H1 (cell line): ENCODE results near the gene HELZ2. TPM values are rescaled to one million over a fixed set of nuclear protein-coding genes. Genes with fewer than 3 reads are reported as not detected.
A peak's percentile ranks its signal among the peaks of the same experiment; 100 is the strongest.

ENCODE experiments used
- CTCF ChIA-PET: fragments of 300-600 bp; sonication (Branson Sonifier 250); formaldehyde crosslinking; loops from one replicate; lab custom pipeline; 2021; ENCODE audit not compliant: partially characterized antibody; lab: Charles Lee
- POLR2A ChIA-PET: fragments of 300-600 bp; sonication (Branson Sonifier 250); formaldehyde crosslinking; loops from one replicate; lab custom pipeline; 2021; ENCODE audit warnings: inconsistent platforms; ENCODE audit not compliant: partially characterized antibody; lab: Charles Lee
- DNase-seq, 2 experiments: peaks; one replicate each; pipeline versions ENCODE4 v3.0.0 to v3.0.0-alpha.2; 2010 to 2022; ENCODE audit warnings: low spot score in 2 of 2, low read depth in 1 of 2, mixed read lengths in 1 of 2
- FAIRE-seq: peaks from 2 replicates; lab custom pipeline; 2011; peaks lifted over from hg19 to GRCh38; lab: Jason Lieb, UNC
- H2AFZ ChIP-seq: 2 replicates; pipeline ENCODE4 v1.8.1; 2012; ENCODE audit warnings: low read length, inconsistent platforms
- H2AK5ac ChIP-seq: 2 replicates; pipeline ENCODE4 v1.6.1; 2013; ENCODE audit warnings: low read depth, low read length
- H2BK120ac ChIP-seq: replicated peaks from 2 replicates; pipeline ENCODE3; 2013; ENCODE audit warnings: low read depth, low read length, inconsistent platforms
- H2BK12ac ChIP-seq: 2 replicates; pipeline ENCODE4 v1.6.1; 2013; ENCODE audit warnings: low read depth, low read length
- H2BK15ac ChIP-seq: 2 replicates; pipeline ENCODE4 v1.6.1; 2013; ENCODE audit warnings: low read length
- H2BK20ac ChIP-seq: 2 replicates; pipeline ENCODE4 v1.6.1; 2013; ENCODE audit warnings: low read length
- H2BK5ac ChIP-seq: 2 replicates; pipeline ENCODE4 v1.6.1; 2013; ENCODE audit warnings: low read depth, low read length
- H3K14ac ChIP-seq: 2 replicates; pipeline ENCODE4 v1.6.1; 2013; ENCODE audit warnings: inconsistent platforms; ENCODE audit not compliant: insufficient read length
- H3K18ac ChIP-seq: 2 replicates; pipeline ENCODE4 v1.6.1; 2013; ENCODE audit warnings: low read length; ENCODE audit errors: extremely low read depth
- H3K23ac ChIP-seq: 2 replicates; pipeline ENCODE4 v1.6.1; 2013; ENCODE audit warnings: inconsistent platforms; ENCODE audit not compliant: insufficient read length
- H3K23me2 ChIP-seq: 2 replicates; pipeline ENCODE4 v1.6.1; 2013; ENCODE audit warnings: low read depth, low read length
- H3K27ac ChIP-seq: 2 replicates; pipeline ENCODE4 v1.6.1; 2011; ENCODE audit warnings: low read depth, low read length, inconsistent platforms
- H3K27me3 ChIP-seq, 4 experiments: replicated peaks in 1 of 4; 1 replicate in 1 of 4; 2 replicates in 3 of 4; pipeline versions ENCODE4 v1.6.1 to v1.8.1; 2011 to 2013; ENCODE audit warnings: low read length in 3 of 4, mild to moderate bottlenecking in 3 of 4, inconsistent platforms in 2 of 4, mixed read lengths in 2 of 4, moderate library complexity in 1 of 4; ENCODE audit not compliant: control insufficient read depth in 3 of 4, insufficient read depth in 3 of 4; ENCODE audit errors: extremely low read depth in 1 of 4
- H3K36me3 ChIP-seq, 4 experiments: 2 replicates each; pipeline versions ENCODE4 v1.6.1 to v1.8.1; 2011 to 2013; ENCODE audit warnings: mild to moderate bottlenecking in 4 of 4, low read length in 3 of 4, moderate library complexity in 2 of 4, control low read depth in 1 of 4, inconsistent platforms in 1 of 4; ENCODE audit not compliant: insufficient read depth in 4 of 4, control insufficient read depth in 2 of 4
- H3K4ac ChIP-seq: replicated peaks from 2 replicates; pipeline ENCODE3; 2013; ENCODE audit warnings: low read length, low read depth, mixed read lengths, inconsistent platforms; ENCODE audit not compliant: insufficient read length
- H3K4me1 ChIP-seq, 4 experiments: replicated peaks in 1 of 4; 1 replicate in 1 of 4; 2 replicates in 3 of 4; pipeline versions ENCODE4 v1.6.1 to v1.8.1; 2011 to 2013; ENCODE audit warnings: low read length in 3 of 4, inconsistent platforms in 2 of 4, mixed read lengths in 1 of 4; ENCODE audit not compliant: insufficient read depth in 4 of 4, control insufficient read depth in 3 of 4
- H3K4me2 ChIP-seq, 2 experiments: 2 replicates each; pipeline versions ENCODE4 v1.6.1 to v1.8.1; 2011 to 2013; ENCODE audit warnings: low read depth in 2 of 2, low read length in 2 of 2, control low read depth in 1 of 2, inconsistent platforms in 1 of 2, mild to moderate bottlenecking in 1 of 2; ENCODE audit not compliant: insufficient read depth in 1 of 2
- H3K4me3 ChIP-seq, 4 experiments: fragments of 200-600, 300-600 bp in 1 of 4; sonication (generic), shearing (Covaris generic), sonication (Bioruptor Twin) in 1 of 4; 2 replicates each; pipeline versions ENCODE4 v1.5.1 to v1.8.1; 2011 to 2016; ENCODE audit warnings: low read length in 4 of 4, low read depth in 3 of 4, control low read depth in 2 of 4, inconsistent platforms in 2 of 4, mild to moderate bottlenecking in 2 of 4, mixed read lengths in 1 of 4, moderate library complexity in 1 of 4; ENCODE audit not compliant: insufficient read depth in 2 of 4; ENCODE audit errors: extremely low read depth in 1 of 4
- H3K56ac ChIP-seq: replicated peaks from 2 replicates; pipeline ENCODE3; 2013; ENCODE audit warnings: low read depth, mild to moderate bottlenecking, mixed read lengths, low read length, inconsistent platforms; ENCODE audit not compliant: insufficient read length
- H3K79me1 ChIP-seq: 2 replicates; pipeline ENCODE4 v1.6.1; 2013; ENCODE audit warnings: low read depth, low read length, control low read depth
- H3K79me2 ChIP-seq, 2 experiments: 2 replicates each; pipeline versions ENCODE4 v1.6.1 to v1.8.1; 2012 to 2013; ENCODE audit warnings: low read length in 2 of 2, mild to moderate bottlenecking in 2 of 2, inconsistent platforms in 1 of 2; ENCODE audit not compliant: insufficient read depth in 2 of 2, control insufficient read depth in 1 of 2
- H3K9ac ChIP-seq, 4 experiments: replicated peaks in 1 of 4; 1 replicate in 1 of 4; 2 replicates in 3 of 4; pipeline versions ENCODE4 v1.6.1 to v1.8.1; 2011 to 2013; ENCODE audit warnings: low read depth in 3 of 4, low read length in 3 of 4, control low read depth in 2 of 4, mild to moderate bottlenecking in 2 of 4, moderate library complexity in 2 of 4, inconsistent platforms in 1 of 4; ENCODE audit errors: extremely low read depth in 1 of 4
- H3K9me3 ChIP-seq, 2 experiments: 2 replicates each; pipeline versions ENCODE4 v1.6.1 to v1.8.1; 2012 to 2013; ENCODE audit warnings: mild to moderate bottlenecking in 2 of 2, moderate library complexity in 2 of 2, control low read depth in 1 of 2, inconsistent platforms in 1 of 2, low read depth in 1 of 2, low read length in 1 of 2, mixed read lengths in 1 of 2; ENCODE audit not compliant: insufficient read depth in 2 of 2
- H4K20me1 ChIP-seq, 2 experiments: replicated peaks in 1 of 2; 2 replicates each; pipeline versions ENCODE3 to v1.8.1; 2011 to 2013; ENCODE audit warnings: inconsistent platforms in 2 of 2, low read length in 2 of 2, mild to moderate bottlenecking in 1 of 2; ENCODE audit not compliant: insufficient read depth in 2 of 2, control insufficient read depth in 1 of 2
- H4K5ac ChIP-seq: 2 replicates; pipeline ENCODE4 v1.6.1; 2013; ENCODE audit warnings: low read length, low read depth, mixed read lengths, inconsistent platforms; ENCODE audit not compliant: insufficient read length
- H4K8ac ChIP-seq: 2 replicates; pipeline ENCODE4 v1.8.0; 2013; ENCODE audit warnings: mild to moderate bottlenecking, moderate library complexity, low read length, inconsistent platforms; ENCODE audit not compliant: insufficient read depth; ENCODE audit errors: extremely low read depth
- H4K91ac ChIP-seq: replicated peaks from 2 replicates; pipeline ENCODE3; 2013; ENCODE audit warnings: low read length, mixed read lengths, inconsistent platforms; ENCODE audit not compliant: insufficient read length
- KDM4A ChIP-seq: IDR thresholded peaks from one replicate; pipeline ENCODE4 v1.7.1; 2012; ENCODE audit warnings: low read depth, mild to moderate bottlenecking, moderate library complexity, low read length, inconsistent platforms; ENCODE audit not compliant: severe bottlenecking
- RBBP5 ChIP-seq: IDR thresholded peaks from 2 replicates; pipeline ENCODE4 v1.7.1; 2012; ENCODE audit warnings: low read depth, mild to moderate bottlenecking, inconsistent platforms, low read length, moderate library complexity, borderline replicate concordance
- SIN3A ChIP-seq, 2 experiments: IDR thresholded peaks in 1 of 2; conservative IDR thresholded peaks in 1 of 2; 2 replicates each; pipeline ENCODE4 v1.6.1; 2011 to 2012; ENCODE audit warnings: low read length in 2 of 2, improper control_type of control experiment in 1 of 2, low read depth in 1 of 2, mild to moderate bottlenecking in 1 of 2
- SP2 ChIP-seq: IDR thresholded peaks from 2 replicates; pipeline ENCODE4 v1.6.1; 2012; ENCODE audit warnings: mild to moderate bottlenecking, low read length, inconsistent platforms
- TBP ChIP-seq: IDR thresholded peaks from 2 replicates; pipeline ENCODE4 v1.6.1; 2011; ENCODE audit warnings: low read depth, low read length, improper control_type of control experiment
- WGBS, 2 experiments: shearing (Covaris generic) in 1 of 2; methylation state at CpG; one replicate each; pipeline versions ENCODE4 v1.1.6 to v1.1.7; 2013 to 2015; ENCODE audit warnings: low lambda C conversion rate in 2 of 2, mixed read lengths in 2 of 2, inconsistent platforms in 1 of 2, low coverage in 1 of 2, missing lambda C conversion rate in 1 of 2; ENCODE audit not compliant: insufficient replicate concordance in 2 of 2, insufficient coverage in 1 of 2, insufficient read length in 1 of 2; ENCODE audit errors: extremely low coverage in 1 of 2, missing lambda C conversion rate in 1 of 2; 5-methylcytosine and 5-hydroxymethylcytosine counted together
- polyA plus RNA-seq, 7 experiments: library from polyadenylated mRNA; depleted of rRNA in 3 of 7; stranded (reverse) in 5 of 7; unstranded in 2 of 7; fragments of >200 nt in 5 of 7; fragments of 200-250 nt in 2 of 7; gene quantifications; 1 replicate in 5 of 7; 2 replicates in 1 of 7; 4 replicates in 1 of 7; pipeline versions ENCODE4 v1.2.1 to v1.2.3, GENCODE V29; 2011 to 2013; ENCODE audit warnings: missing spikeins in 2 of 7, mixed read lengths in 2 of 7
- total RNA-seq: library from RNA; stranded (reverse); fragmentation: NEBNext Ultra II Directional; extraction: Animal tissue kit (Norgen Biotek cat#: 25700); gene quantifications from 2 replicates; pipeline ENCODE4 v1.2.1, GENCODE V29; 2021

The HELZ2 gene
- total and polyA plus RNA-seq, 2 of the 8 experiments (the other 6 are each of a cell fraction or from before 2014, with no cell fraction given), result 7.9 to 17.5 TPM

DNA sequence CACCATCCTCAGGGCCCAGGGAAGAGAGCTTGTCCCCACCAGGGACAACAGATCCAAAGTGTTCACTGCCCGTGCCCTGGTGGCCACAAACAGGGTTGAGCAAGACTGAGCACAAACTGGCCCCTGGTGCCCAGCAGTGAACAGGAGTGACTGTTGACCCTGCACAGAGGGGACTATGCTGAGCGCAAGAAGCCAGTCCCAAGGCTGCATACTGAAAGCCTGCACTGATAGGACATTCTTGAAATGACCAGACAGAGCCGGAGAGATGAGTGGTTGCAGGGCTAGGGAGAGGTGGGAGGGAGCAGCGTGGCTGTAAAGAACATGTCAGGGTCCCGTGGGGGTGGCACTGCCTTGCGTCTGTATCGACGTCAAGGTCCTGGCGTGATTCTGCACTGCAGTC lies 23.0 kb downstream of the HELZ2 start:
- FAIRE-seq, result no peak
- no peak overlapping the region for H3K4ac ChIP-seq
- no peak overlapping the region for H2BK15ac ChIP-seq
- no peaks in the 10 kb centered on the region for H3K79me2 ChIP-seq
- H3K79me1 ChIP-seq, result no peaks in the 10 kb centered on the region
- peak overlapping the region; percentile 73 for H4K91ac ChIP-seq
- no peaks in the 10 kb centered on the region; a peak in 1 of 7 replicates for H3K27me3 ChIP-seq
- no peak overlapping the region; the same call in 1 of the 2 replicates for H4K8ac ChIP-seq
- H2AK5ac ChIP-seq, result peak overlapping the region; percentile 32; the same call in 1 of the 2 replicates
- H3K36me3 ChIP-seq, result no peaks in the 10 kb centered on the region
- H3K56ac ChIP-seq, result no peak overlapping the region
- H3K27ac ChIP-seq, result no peak overlapping the region
- 83% methylated on average over 9 of the region's 9 CpGs; no CpG with 5 or more reads in 1 of the 2 experiments for WGBS, 2 experiments
- no peak overlapping the region for H3K9ac ChIP-seq
- CTCF ChIA-PET, result interaction anchor here (0.6 to 3.3 kb wide), 6 partner anchors 13 to 91 kb away, joined by 3 to 22 read pairs (median 4); partner anchors contain the start of gene PTK6
- H4K5ac ChIP-seq, result no peak overlapping the region
- no peak overlapping the region for H2AFZ ChIP-seq
- H3K4me2 ChIP-seq, result no peak overlapping the region
- H2BK120ac ChIP-seq, result peak overlapping the region; percentile 61
- H2BK20ac ChIP-seq, result peak overlapping the region; percentile 89
- POLR2A ChIA-PET, result interaction anchor here (0.8 to 2.2 kb wide), 5 partner anchors 9 to 390 kb away, joined by 3 to 7 read pairs (median 3); partner anchors contain the start of genes PTK6 and STMN3
- H2BK12ac ChIP-seq, result peak overlapping the region; percentile 53; the same call in 1 of the 2 replicates
- no peak for TF ChIP-seq SP2
- no peak for TF ChIP-seq KDM4A
- TF ChIP-seq TBP, result no peak
- TF ChIP-seq SIN3A (conservative IDR thresholded peaks at IDR 0.05 in 1 of 2, IDR thresholded peaks at IDR 0.05 in 1 of 2; ENCODE audit: low read depth in 1 of 2, low read length in 2 of 2), result no peak
- no peak for TF ChIP-seq RBBP5
- no peak overlapping the region for H2BK5ac ChIP-seq
- H3K4me3 ChIP-seq, result no peak overlapping the region
- no peak for DNase-seq
- H3K23ac ChIP-seq, result no peak overlapping the region
- H3K18ac ChIP-seq, result no peak overlapping the region
- no peak overlapping the region for H3K14ac ChIP-seq
- peaks cover 4% of the 10 kb centered on the region; the same call in 1 of the 2 replicates for H3K23me2 ChIP-seq
- peaks cover 0 to 36% (median 18%) of the 10 kb centered on the region in 4 experiments; a peak in 6 of 7 replicates for H3K4me1 ChIP-seq
- peaks cover 0 to 1% of the 10 kb centered on the region in 2 experiments for H4K20me1 ChIP-seq
- no peaks in the 10 kb centered on the region for H3K9me3 ChIP-seq
